Measurements from ENCODE around the gene CCDC3.
"Not testable (repeated sequence)": the region's sequence is repeated elsewhere in the genome, so short reads cannot be mapped to it uniquely, and the experiment has no call there.

CCDC3 gene

GRCh38 chr10:12888470-12888869, 113.0 kb downstream of the CCDC3 start:
- DNase-seq (ENCODE audit: low read depth, low spot score), result no peak

GRCh38 chr10:12887780-12888179, 113.7 kb downstream of the CCDC3 start:
- DNase-seq (ENCODE audit: low read depth, low spot score), result no peak

DNA sequence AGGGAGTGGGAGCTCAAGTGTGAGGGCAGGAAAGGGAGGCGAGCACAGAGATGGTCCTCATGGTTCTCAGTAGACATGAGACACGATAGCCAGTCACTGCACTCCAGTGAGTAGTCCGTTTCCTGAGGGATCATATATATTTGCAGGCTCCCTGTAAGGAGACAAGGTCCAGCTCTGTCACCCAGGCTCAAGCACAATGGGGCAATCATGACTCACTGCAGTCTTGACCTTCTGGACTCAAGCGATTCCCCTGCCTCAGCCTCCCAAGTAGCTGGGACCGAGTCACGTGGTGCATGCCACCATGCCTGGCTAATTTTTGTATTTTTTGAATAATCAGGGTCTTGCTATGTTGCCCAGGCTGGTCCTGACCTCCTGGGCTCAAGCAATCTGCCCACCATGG, 116.7 kb downstream of the CCDC3 start:
- DNase-seq (ENCODE audit: low read depth, low spot score), result no peak

DNA sequence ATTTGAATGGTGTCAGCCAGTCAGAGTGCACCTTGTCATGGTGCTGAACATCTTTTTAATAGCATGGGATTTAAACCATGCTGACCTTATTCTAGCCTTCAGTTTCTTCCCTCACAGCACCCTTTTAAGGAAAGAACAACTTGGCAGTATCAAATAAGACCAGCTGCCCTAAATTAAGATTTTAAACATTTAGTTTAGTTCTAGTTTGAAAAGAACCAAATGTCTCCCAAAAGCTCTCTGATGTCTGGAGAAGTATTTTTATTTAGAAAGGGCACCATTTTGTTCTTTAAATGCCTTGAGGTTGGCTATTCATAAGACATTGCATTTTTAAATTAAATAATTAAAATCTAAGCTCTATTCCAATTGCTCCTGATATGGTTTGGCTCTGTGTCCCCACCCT, 121.1 kb downstream of the CCDC3 start:
- no peak for DNase-seq (ENCODE audit: low read depth, low spot score)

GRCh38 chr10:12877150-12877549, 124.4 kb downstream of the CCDC3 start:
- no peak for DNase-seq (ENCODE audit: low read depth, low spot score)

- no peak for DNase-seq (ENCODE audit: low read depth, low spot score)
These were observed 125.2 kb downstream of the CCDC3 start for GRCh38 chr10:12876266-12876665.

- no peak for DNase-seq (ENCODE audit: low read depth, low spot score)
These were observed 126.4 kb downstream of the CCDC3 start for GRCh38 chr10:12875100-12875499.

GRCh38 chr10:12874501-12874900, 127.0 kb downstream of the CCDC3 start:
- DNase-seq (ENCODE audit: low read depth, low spot score), result no peak

- DNase-seq (ENCODE audit: low read depth, low spot score), result no peak
These were observed 128.3 kb downstream of the CCDC3 start for GRCh38 chr10:12873172-12873571.

GRCh38 chr10:12872577-12872976, 128.9 kb downstream of the CCDC3 start:
- DNase-seq (ENCODE audit: low read depth, low spot score), result no peak

DNA sequence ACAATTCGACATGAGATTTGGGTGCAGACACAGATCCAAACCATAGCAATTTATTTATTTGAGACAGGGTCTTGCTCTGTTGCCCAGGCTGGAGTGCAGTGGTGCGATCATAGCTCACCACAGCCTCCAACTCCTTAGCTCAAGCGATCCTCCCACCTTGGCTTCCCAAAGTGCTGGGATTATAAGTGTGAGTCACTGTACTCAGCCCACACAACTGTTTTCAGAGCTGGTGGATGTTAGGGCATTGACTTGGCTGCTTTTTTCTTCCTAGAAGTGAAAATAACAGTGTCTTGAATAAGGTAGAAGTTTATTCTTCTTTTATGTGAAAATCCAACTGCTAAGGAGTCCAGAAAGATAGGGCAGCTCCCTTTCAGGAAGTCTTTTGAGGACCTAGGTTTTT, 132.1 kb downstream of the CCDC3 start:
- DNase-seq (ENCODE audit: low read depth, low spot score), result no peak

DNA sequence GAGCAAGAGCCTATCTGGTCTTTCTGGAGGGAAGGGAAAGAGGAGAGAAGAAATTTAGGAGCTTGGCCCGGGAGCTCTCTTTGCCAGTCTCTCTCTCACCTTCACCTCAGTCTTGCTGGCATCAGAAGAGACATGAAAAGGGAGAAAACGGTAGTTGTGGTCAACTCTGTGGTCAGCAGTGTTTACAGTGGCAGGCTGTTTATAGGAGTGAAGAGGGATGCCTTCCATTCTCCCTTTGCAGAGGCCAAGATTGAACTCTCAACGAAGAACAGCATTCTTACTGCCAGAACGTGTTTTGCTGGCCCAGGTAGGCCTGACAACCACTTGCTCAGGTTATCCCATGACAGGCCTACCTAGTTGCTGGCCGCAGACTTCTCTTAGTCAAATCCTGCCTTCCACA, 133.3 kb downstream of the CCDC3 start:
- DNase-seq (ENCODE audit: low read depth, low spot score), result no peak

DNA sequence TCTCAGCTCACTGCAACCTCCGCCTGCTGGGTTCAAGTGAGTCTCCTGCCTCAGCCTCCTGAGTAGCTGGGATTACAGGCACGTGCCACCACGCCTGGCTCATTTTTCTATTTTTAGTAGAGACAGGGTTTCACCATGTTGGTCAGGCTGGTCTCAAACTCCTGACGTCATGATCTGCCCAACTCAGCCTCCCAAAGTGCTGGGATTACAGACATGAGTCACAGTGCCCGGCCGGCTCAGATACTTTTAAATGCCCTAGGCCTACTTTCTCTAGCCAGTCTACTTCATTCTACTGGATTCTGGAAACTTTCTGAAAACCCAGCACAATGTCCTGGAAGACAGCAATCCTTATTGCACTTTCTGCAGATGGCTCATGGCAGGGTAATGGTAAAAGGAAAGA, 136.0 kb downstream of the CCDC3 start:
- not testable (repeated sequence) for DNase-seq (ENCODE audit: low read depth, low spot score)

GRCh38 chr10:12862459-12862858, 139.1 kb downstream of the CCDC3 start:
- DNase-seq (ENCODE audit: low read depth, low spot score), result no peak

GRCh38 chr10:12854988-12855387, 146.5 kb downstream of the CCDC3 start:
- no peak for DNase-seq (ENCODE audit: low read depth, low spot score)

- no peak for DNase-seq (ENCODE audit: low read depth, low spot score)
These were observed 148.8 kb downstream of the CCDC3 start for GRCh38 chr10:12852687-12853086.

DNA sequence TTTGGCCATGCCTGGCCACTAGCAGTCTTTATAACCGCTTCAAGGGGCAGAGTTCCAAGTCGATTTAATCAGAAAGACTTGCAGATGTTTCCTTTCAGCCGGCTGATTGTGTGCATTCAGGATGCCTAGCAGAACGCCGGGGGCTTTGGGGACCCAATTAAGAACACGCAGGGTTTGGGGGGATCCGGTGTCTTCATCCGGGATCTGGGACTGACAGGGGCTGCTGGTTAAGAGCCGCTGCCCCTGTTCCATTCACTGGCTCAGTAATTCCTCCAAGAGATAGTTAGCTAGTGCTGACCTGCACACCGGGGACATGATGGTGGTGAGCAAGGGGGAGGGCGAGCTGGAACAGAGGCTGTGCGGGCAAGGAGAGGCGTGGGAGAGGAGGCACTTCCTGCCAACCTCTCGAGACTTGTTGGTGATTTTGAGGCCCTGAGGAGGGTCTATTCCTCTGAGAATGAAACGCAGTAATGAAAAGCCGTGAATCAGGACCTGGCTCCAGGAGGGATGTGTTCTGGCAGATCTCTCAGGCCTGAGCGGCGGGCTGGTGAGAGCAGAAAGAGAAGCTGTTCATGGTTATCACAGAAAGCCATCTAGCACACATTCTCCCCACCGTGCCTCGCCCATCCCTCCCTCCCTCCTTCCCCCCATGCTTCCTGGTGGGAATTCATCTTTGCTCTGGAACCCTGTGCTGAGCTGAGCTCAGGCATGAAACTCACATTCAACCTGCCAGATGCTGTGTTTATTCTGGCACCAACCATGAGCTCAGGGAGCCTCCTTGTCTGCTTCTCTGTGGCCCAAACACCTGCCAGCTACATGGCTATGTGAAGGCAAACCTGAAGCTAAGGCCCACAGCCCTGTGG, 152.0 kb downstream of the CCDC3 start:
- DNase-seq (ENCODE audit: low read depth, low spot score), result no peak

DNA sequence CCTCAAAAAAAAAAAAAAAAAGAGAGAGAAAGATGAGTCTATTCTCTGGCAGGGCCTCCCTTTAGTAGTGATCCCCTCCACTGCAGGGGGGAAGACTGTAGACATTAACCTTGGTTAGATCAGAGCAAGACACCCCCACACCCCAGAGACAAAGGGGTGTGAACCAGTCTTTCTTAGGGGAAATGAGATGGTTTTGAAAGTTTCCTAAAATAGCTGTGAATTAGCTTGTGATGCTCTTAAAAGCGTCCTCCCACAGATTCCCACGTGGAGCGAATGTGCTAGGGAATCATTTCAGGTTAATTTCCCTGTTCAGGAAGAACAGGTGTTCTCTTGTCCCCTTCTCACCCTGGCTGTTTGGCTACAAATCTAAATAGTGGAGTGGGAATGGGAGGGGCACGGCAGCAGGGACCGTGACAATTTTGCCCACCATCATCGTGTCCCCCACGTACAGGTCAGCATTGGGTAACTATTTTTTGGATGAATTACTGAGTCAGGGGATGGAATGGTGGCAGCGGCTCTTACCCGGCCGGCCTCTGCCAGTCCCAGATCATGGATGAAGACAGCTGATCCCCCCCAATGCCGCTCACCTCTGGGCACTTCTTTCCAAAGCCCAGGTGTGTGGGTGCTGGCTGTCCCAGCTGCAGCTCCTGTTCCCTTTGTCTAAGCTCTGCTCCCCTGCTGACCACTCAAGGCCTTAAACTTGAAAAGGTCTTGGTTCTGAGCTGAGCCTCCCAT, 152.9 kb downstream of the CCDC3 start:
- DNase-seq (ENCODE audit: low read depth, low spot score), result no peak

DNA sequence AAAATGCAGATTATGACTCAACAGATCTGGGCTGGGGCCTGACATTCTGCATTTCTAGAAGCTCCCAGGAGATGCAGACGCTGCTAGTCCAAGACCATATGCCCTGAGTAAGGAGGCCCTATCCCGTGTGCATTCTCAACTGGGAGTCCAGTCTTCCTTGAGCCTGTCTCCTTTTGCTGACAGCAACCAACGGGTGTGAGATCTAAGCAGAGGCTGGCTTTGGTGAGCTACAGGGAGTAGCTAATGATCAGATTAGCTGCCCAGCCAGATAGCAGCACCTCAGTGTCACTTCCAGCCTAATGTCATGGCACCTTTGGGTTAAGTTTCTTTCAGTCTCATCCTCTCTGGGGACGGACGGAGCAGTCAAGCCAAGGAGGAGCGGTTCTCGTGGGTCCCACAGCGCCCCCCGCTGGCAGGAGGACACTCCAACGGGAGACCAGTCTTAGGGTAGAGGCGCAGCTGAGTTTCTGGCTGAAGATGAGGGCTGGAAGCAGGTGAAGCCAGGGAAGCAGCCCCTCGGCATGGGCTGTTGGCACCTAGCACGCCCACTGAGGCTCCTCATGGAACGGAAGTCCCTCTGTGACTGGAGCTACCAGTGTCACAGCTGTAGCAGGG, 154.0 kb downstream of the CCDC3 start:
- DNase-seq (ENCODE audit: low read depth, low spot score), result no peak

- DNase-seq (ENCODE audit: low read depth, low spot score), result no peak
These were observed 154.8 kb downstream of the CCDC3 start for GRCh38 chr10:12846718-12847117.
